GM19193 (cell line): Measurements from ENCODE around the gene TCEAL1.

Source experiments
- POLR2A ChIP-seq: IDR thresholded peaks from 4 replicates; pipeline ENCODE4 v1.6.1; 2011; ENCODE audit not compliant: insufficient read depth, insufficient read length; ENCODE audit errors: extremely low read depth

The TCEAL1 gene

GRCh38 chrX:103626855-103627254 lies 1.9 kb upstream of the TCEAL1 start:
- TF ChIP-seq POLR2A, result no peak

GRCh38 chrX:103629318-103630170 lies 769 bp downstream of the TCEAL1 start:
- peak; percentile 44 for TF ChIP-seq POLR2A

- TF ChIP-seq POLR2A, result no peak
These were observed 1.4 kb downstream of the TCEAL1 start for GRCh38 chrX:103630171-103630511.

GRCh38 chrX:103631145-103631544 lies 2.4 kb downstream of the TCEAL1 start:
- no peak for TF ChIP-seq POLR2A

- TF ChIP-seq POLR2A, result no peak
These were observed 6.7 kb downstream of the TCEAL1 start for GRCh38 chrX:103635436-103635835.

GRCh38 chrX:103637604-103638338 lies 9.0 kb downstream of the TCEAL1 start:
- TF ChIP-seq POLR2A, result no peak

GRCh38 chrX:103640401-103641155 lies 11.8 kb downstream of the TCEAL1 start:
- no peak for TF ChIP-seq POLR2A

- no peak for TF ChIP-seq POLR2A
These were observed 15.3 kb downstream of the TCEAL1 start for GRCh38 chrX:103644125-103644524.

- no peak for TF ChIP-seq POLR2A
These were observed 18.9 kb downstream of the TCEAL1 start for GRCh38 chrX:103647630-103648029.

- no peak for TF ChIP-seq POLR2A
These were observed 22.5 kb downstream of the TCEAL1 start for GRCh38 chrX:103651151-103651773.

- TF ChIP-seq POLR2A, result no peak
These were observed 27.8 kb downstream of the TCEAL1 start for GRCh38 chrX:103656617-103657016.

GRCh38 chrX:103658681-103659433 lies 30.1 kb downstream of the TCEAL1 start:
- TF ChIP-seq POLR2A, result no peak

- no peak for TF ChIP-seq POLR2A
These were observed 35.4 kb downstream of the TCEAL1 start for GRCh38 chrX:103663981-103664762.
